Sigmoid colon (tissue), 4 donors: ENCODE measurements around the gene PRSS27.

Source experiments
- EP300 ChIP-seq, 4 donors: sonication (generic); formaldehyde crosslinking; IDR thresholded peaks; one replicate each; pipeline ENCODE4 v1.6.1; 2017; ENCODE audit warnings: antibody characterized with exemption in 4 of 4
- POLR2AphosphoS5 ChIP-seq, 4 donors: sonication (generic); formaldehyde crosslinking; IDR thresholded peaks; one replicate each; pipeline ENCODE4 v1.6.1; 2017; ENCODE audit warnings: antibody characterized with exemption in 4 of 4
- TF ChIP-seq, protein P1 (sequence below), 4 experiments: fragments of 450-650 bp in 3 of 4; fragments of 200-600 bp in 1 of 4; IDR thresholded peaks; one replicate each; pipeline ENCODE4 v1.5.1; 2016 to 2019; ENCODE audit warnings: antibody characterized with exemption in 4 of 4, mild to moderate bottlenecking in 3 of 4, moderate library complexity in 2 of 4

GRCh38 chr16:2709588-2709984 lies 10.4 kb downstream of the PRSS27 start:
- TF ChIP-seq, protein P1, sequence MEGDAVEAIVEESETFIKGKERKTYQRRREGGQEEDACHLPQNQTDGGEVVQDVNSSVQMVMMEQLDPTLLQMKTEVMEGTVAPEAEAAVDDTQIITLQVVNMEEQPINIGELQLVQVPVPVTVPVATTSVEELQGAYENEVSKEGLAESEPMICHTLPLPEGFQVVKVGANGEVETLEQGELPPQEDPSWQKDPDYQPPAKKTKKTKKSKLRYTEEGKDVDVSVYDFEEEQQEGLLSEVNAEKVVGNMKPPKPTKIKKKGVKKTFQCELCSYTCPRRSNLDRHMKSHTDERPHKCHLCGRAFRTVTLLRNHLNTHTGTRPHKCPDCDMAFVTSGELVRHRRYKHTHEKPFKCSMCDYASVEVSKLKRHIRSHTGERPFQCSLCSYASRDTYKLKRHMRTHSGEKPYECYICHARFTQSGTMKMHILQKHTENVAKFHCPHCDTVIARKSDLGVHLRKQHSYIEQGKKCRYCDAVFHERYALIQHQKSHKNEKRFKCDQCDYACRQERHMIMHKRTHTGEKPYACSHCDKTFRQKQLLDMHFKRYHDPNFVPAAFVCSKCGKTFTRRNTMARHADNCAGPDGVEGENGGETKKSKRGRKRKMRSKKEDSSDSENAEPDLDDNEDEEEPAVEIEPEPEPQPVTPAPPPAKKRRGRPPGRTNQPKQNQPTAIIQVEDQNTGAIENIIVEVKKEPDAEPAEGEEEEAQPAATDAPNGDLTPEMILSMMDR (IDR thresholded peaks at IDR 0.05), result no peak
- TF ChIP-seq EP300 (IDR thresholded peaks at IDR 0.05), result no peak
- no peak for TF ChIP-seq POLR2AphosphoS5 (IDR thresholded peaks at IDR 0.05)
